CD1c-positive myeloid dendritic cell (primary cell): Measurements from ENCODE around the gene MEIS2.
"Not testable (repeated sequence)": the region's sequence is repeated elsewhere in the genome, so short reads cannot be mapped to it uniquely, and the experiment has no call there.

Experiments
- DNase-seq: peaks from one replicate; pipeline ENCODE4 v3.0.0-alpha.2; 2016; ENCODE audit errors: extremely low spot score

The MEIS2 gene

DNA sequence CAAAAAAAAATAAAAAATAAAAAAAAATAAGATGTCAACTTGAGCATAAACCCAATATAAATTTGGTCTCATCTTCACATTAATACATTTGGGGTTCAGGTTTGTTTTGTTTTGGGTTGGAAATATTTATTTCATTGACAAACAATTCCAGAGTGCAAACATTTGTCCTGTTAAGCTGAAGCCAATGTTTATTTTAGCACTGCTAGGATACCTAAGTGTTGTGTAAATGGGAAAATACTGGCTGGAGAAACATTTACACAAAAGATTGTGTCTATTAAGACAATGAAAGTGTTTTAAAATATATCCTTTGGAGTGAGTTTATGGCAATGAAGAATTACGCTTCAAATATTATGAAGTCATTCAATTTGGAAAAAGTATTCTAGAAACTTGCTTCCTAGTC, 91.1 kb downstream of the MEIS2 start:
- no peak for DNase-seq

DNA sequence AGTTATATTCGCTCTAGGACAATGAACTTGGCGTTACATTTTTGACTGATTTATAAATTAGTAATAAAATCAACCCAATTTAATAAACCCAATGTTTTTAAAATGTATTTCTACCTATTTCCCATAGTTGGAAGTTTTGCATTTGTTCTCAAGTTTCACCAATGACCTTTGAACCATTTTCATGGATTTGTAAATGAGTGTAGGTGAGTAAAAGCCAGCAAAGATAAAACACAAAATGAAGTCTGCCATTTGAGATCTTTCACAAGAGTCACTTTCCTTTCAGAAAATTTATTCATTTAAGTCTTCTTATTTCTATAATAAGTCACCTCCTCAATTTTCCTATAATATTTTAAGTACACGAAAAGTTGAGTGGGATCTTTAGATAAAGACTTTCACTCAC, 92.1 kb downstream of the MEIS2 start:
- DNase-seq, result no peak

DNA sequence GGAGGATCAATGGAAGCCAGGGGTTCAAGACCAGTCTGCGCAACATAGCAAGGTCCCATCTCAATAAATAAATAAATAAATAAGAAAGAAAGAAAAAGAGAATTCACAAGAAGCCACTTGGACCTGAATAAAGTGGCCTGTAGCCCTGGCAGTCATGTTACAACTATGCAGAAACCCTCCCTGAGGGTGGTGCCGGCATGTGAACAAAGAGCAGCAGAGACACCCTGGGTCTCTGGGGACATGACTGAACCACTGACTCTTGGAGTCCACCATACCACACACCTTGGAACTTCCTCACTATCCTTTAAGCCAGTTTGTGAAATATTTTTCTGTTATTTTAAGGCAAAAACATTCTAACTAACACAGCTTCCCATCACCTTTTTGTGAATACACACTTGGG, 93.0 kb downstream of the MEIS2 start:
- no peak for DNase-seq

DNA sequence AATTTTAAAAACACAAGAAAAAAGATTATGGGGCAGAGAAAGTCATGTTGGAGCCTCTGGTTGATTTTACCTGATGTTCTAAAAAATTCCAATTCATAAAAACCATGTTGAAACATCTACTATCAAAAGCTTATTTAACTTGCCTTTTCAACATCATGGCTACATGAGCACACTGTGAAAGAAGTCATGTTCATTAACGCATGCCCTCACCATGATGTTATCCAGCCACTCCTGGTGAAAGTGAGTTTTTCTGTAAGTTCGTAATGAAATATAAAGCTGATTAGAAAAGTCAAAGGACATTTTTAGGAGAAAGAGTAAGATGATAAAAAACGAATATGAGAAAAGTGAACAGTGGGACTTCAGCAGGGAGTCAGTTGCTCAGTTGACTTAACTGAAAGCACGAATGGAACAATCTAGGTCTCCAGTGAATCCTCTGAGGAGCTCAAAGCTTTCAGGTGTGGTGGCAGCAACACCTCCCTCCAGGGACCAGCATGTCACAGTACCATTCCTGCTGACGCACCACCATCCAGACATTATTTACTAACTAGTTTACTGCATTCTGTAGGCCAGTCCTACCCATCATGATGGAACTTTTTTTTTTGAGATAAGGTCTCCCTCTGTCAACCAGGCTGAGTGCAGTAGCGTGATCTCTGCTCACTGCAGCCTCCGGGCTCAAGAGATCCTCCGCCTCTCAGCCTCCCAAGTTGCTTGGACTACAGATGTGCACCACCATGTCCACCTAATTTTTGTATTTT, 95.2 kb downstream of the MEIS2 start:
- DNase-seq, result no peak

DNA sequence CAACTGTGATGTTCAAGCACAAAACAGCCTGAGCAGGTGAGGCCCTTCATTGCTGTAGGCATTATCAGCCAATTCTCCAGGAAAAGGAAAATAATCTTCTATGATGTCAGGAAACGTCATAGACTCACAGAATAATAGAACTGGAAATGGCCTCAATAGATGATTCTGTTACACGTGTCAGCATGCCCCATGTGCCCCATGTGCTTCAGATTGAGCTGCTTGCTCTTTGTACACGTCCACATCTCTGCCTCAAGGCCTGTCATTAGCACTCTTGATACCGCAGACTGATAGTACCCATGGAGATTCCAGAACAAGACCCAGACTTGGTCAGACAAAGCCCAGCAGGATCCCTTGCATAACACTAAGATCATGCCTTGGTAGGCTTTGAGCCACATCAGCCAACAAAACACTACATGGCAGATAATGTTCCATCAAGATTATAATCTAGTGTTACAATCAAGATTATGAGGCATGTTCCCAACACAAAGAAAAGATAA, 95.9 kb downstream of the MEIS2 start:
- DNase-seq, result no peak

DNA sequence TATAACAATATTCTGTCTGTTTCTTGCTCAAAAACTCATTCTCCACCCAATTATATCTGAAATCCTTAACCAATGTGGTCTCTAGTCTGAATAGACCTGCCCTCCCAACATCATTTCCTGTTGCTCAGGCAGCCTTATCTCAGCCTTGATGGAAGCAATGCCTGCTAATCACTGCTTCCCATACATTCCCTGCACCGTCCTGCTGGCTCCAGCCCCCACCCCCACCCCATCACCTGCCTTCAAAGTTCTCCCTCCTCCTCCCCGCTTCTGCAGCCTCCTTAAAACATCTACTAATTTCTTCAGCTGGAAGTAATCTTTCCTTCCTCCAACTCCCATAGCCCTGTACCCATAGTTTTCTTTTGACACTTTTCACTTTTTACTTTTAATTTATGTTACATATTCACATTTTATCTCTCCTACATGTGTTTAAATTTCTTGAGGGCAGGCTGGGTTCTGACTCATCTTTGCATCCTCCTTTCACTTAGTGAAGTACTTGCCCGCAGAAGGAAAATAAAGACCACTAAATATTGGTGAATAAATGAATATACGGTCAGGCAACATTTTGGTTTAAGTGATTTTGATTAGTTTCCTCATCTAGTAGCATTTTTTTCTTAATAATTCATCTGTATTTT, 98.2 kb downstream of the MEIS2 start:
- no peak for DNase-seq

DNA sequence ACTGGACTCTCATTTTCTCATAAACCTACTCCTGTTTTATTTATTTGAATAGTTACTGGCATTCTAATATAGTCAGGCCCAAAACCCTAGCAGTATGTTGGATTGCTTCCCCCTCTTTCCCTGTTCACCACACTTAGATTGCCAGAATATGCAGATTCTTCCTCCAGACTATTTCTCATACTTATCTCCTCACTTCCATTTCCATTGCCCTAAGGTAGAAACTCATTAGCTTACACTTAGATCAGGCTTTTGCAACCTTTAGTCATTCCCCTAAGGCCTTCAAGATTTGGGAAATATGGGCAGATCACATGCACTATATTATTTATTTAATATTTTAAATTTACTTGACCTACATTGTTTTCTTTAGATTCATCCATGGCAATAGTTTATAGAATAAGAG, 98.9 kb downstream of the MEIS2 start:
- DNase-seq, result no peak

DNA sequence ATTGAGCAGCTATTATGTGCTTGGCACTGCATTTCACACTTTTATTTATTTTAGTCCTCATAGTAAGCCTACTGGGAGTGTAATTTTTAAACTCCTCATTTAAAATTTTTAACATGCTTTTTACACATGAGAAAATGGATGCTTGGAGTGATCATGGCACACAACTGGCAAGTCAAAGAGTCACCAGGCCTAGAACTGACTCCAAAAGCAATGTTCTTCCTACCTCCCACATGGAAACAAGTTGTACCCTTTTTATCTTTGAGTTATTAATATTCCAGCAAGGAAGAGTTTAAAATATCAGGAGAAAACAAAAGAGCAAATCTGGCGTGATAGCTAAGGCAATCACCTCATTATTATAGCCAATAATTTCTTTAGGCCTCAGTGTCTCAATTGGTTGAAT, 100.6 kb downstream of the MEIS2 start:
- DNase-seq, result no peak

DNA sequence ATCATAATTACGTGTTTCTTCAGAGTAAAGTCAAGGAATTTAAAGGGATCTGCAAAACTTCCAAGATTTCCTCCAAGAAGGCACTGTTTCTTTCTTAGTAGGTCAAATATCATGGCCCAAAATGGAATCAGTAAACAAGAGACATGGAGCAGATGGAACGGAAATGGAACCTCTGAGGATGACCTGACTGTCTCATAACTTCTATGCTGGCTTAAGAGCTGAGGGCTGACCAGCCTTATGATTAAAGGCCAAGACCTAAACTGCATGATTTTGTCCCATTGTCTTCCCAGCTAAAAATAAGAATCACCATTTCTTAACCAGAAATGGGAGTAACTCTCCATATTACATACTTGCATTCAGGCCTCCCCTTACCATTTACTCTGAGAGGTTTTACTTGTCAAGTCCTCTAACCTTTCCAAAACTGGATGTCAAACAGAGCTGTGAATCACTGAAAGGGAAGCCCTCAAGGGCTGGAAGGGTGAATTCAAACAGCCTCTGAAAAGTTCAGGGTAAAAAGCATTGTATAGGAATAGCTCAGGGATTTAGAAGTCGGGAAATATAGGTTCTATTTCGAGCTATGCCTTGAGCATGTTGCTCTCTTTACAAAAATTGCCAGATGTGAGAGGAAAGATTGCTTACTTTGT, 103.7 kb downstream of the MEIS2 start:
- DNase-seq, result no peak

DNA sequence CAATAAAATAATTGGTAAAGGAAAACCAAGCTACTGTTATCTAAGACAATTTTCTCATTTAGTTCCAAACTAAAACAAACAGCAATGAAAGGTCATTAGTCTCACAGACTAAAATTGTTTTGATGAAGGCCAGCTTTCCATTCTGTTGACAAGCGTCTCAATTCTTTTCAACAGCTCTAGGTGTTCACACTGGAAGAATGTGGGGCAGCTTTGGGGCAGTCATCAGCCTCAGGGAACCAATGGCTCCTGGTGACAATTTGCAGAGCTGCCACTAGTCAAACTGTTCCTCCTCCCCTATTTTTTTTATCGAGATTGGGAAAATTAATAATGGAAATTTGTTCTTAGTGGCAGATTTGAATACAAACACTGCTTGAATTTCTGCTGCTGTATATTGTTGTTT, 104.2 kb downstream of the MEIS2 start:
- DNase-seq, result no peak

DNA sequence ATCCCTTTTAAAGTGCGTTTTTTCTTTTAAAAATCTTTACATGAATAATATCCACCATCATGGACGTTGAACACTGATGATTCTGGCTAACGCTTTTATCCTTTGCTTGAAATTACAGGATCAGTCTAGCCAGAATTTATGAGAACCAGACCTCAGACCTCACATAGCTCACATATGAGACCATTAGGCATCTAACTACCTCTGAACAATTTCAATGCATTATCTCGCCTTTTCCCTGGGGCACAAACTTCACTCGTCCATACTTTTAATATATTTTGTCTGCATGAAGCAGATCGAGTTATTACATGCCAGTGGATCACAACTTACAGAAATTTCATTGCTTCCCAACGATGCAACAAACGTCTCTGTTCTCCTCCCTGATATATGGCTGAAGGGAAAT, 105.6 kb downstream of the MEIS2 start:
- no peak for DNase-seq

DNA sequence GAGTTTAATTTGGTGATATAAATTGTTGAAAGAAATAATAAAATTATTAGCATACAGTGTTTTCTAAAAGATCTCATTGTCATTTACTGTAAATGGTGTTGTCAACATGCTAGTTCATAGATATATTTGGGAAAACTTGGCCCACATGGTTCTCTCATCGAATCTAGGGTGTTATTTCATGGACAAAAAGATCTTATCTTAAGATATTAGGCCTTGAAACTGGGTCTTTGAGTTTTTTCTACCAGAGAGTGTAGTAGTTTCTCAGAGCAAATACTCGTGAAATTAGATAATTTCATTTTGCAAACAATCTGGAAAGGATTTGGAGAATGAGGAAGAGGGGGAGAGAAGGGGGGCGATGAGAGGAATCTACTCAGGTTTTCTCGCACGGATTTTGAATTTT, 107.9 kb downstream of the MEIS2 start:
- no peak for DNase-seq

DNA sequence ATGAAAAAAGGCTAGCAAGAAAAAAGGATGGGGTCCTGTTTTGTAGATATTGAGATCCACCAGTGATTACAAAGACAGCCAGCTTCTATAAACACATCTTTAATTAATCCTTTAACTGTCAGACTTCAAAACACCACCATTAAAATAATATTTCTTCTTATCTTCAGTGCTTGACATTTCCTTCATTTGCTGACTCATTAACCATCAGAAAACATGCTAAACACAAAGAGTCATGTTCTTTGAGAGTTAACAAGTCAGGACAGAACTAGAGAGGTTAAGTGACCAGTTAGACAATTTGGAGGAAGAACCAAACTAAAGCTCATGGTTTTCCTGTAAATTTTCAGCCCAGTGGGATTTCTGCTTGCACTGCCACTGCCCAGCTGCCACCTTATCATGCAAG, 111.4 kb downstream of the MEIS2 start:
- DNase-seq, result no peak

DNA sequence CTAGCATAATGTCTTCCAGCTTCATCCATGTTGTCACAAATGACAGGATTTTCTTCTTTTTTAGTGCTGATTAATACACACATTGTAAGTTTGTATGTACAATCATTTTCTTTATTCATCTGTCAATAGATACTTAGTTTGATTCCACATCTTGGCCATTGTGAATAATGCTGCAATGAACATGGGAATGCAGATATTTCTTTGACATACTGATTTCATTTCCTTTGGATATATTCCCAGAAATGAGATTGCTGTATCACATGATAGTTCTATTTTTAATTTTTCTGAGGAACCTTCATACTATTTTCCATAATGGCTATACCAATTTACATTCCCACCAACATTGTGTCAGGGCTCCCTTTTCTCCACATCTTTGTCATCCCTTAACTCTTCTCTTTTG, 117.9 kb downstream of the MEIS2 start:
- DNase-seq, result no peak

DNA sequence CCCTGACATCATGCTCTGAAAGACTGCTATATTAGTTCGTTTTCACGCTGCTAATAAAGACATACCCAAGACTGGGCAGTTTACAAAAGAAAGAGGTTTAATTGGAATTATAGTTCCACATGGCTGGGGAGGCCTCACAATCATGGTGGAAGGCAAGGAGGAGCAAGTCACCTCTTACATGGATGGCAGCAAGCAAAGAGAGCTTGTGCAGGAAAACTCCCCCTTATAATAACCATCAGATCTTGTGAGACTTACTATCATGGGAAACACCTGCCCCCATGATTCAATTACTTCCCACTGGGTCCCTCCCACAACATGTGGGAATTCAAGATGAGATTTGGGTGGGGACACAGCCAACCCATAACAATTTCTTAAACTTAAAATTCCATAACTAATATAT, 120.1 kb downstream of the MEIS2 start:
- not testable (repeated sequence) for DNase-seq

DNA sequence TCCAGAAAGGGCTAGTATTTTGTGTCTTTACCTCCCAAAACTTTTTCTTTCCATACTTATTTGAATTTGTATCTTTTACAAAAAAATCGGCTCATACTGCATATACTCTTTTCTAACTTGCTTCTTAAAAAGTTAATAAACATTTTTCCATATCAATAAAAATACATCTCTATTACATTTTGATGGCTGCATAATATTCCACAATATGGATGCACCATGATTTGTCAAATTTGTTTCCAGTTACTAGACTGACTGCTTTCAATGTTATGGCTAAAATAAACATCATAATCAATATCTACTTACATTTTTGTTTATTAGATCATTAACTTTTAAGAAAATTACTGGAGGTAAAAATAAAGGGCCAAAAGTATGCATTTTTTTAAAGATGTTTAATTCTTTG, 121.7 kb downstream of the MEIS2 start:
- no peak for DNase-seq

DNA sequence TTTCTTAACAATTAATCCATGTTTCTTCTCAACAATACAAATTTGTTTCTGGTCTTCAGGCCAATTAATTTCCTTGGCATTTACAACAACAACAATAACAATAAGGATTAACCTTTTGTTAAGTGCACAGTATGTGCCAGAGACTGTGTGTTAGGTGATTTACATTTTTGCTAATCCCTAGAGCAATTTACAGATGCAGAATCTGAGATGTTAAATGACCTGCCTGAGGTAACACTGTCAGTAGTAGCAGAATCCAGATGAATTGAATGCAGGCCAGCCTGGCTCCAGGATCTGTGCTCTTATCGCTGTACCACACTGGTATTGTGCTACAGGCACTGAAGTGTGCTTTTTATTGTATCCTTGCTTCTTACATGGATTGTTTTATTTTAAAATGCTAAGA, 122.2 kb downstream of the MEIS2 start:
- no peak for DNase-seq

DNA sequence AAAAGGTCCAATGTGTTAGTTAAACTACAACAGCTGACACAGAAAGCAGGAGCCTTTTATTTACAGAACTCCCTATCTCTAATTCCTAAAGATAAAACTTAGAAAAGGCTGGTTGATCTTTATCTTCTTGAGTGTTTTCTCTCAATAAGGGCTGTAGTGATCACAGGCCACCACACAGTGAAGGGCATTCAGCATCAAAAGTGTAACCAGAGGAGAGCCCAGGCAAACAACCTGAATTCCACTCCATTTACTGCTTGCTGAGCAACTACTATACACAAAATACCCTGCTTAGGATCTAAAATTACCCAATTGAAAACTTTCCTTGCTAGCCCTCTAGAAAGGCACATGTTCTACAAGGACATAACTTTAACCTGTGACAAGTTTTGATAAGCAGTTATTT, 122.7 kb downstream of the MEIS2 start:
- no peak for DNase-seq

DNA sequence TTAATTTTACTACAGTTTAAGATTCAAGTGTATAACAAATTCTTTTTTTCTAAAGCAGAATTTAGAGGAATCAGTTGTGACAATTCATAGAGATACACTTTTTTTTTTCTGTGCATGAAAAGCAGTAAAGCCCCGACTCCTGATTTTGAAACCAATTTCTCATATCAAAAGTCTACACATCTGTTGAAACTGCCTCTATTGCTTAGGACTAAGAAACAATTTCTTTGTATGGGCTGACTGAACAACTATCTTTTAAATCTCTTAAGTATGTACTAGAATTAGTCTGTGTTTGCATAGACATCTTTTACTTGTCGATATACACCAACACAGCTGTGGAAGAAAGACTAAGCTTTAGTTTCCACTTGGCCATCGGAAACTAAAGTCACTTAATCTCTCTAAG, 127.6 kb downstream of the MEIS2 start:
- DNase-seq, result no peak

DNA sequence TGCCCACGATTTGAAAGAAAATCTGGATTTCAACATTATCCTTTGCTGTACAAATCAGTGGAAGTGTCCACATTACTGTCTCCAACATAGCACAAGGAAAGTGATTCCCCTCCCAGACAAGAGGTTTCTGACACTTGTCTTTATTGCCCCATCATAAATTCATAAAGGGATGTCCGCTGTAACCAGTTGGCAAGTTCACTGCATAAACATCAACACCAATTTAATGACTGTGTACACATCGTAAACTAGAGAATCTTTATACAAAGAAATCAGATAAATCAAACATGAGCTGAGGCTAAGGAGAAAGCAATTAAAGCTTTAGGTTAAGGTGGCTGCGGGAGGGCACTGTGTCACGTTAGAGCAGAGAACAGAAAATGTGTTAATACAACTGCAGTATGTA, 129.8 kb downstream of the MEIS2 start:
- DNase-seq, result no peak

DNA sequence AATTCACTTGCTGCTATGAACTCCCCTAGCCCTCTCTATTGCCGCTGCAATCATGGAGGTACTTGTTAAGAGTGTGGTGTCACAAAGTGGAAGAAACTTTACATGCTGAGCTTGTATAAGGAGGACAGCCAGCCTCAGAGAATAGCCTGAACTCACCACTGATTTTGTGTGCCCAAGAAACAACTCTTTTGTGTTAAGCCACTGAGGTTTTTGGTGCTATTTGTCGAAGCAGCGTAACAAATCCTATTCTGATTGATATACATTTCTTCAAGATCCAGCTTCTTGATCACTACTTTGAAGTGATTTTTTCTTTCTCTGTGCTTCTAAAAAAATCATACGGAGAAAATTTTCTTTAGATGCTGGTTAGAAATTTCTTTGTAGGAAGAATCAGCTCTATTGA, 132.4 kb downstream of the MEIS2 start:
- no peak for DNase-seq

DNA sequence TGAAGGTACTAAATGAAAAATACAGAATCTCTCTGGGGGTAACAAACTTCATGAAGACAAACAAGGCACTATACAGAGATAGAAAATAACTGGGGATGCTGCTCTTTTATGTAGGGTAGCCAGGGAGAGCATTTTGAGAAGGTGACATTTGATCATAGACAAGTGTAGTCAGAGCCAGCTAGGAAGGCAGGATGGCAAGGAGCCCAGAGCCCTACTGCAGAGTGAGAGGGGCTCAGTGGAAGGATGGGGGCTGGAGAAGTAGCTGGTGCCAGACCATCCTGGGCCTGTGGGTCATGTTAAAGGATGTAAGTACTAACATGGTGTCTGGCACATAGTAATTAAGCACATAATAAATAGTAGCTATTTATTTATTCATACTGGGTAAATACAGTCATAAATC, 133.6 kb downstream of the MEIS2 start:
- no peak for DNase-seq
